IPS DF 6.9 (cell line): Measurements from ENCODE around the gene DRP2.
"Not testable (repeated sequence)": the region's sequence is repeated elsewhere in the genome, so short reads cannot be mapped to it uniquely, and the experiment has no call there.

Experiments
- DNase-seq: peaks from one replicate; pipeline ENCODE4 v3.0.0-alpha.2; 2013; ENCODE audit warnings: low read depth, low spot score
- H3K27ac ChIP-seq: one replicate; pipeline ENCODE4 v1.5.1; 2013; ENCODE audit warnings: low read length, control low read depth
- H3K27me3 ChIP-seq: 2 replicates; pipeline ENCODE4 v1.6.1; 2013; ENCODE audit warnings: mild to moderate bottlenecking, low read length; ENCODE audit not compliant: control insufficient read depth, insufficient read depth
- H3K36me3 ChIP-seq: 2 replicates; pipeline ENCODE4 v1.6.1; 2013; ENCODE audit warnings: low read length; ENCODE audit not compliant: control insufficient read depth, insufficient read depth
- H3K4me1 ChIP-seq: 2 replicates; pipeline ENCODE4 v1.6.1; 2013; ENCODE audit warnings: low read length; ENCODE audit not compliant: control insufficient read depth, insufficient read depth
- H3K4me3 ChIP-seq: 2 replicates; pipeline ENCODE4 v1.5.1; 2013; ENCODE audit warnings: mild to moderate bottlenecking, low read length
- H3K9me3 ChIP-seq: 2 replicates; pipeline ENCODE4 v1.6.1; 2013; ENCODE audit warnings: low read length, inconsistent platforms; ENCODE audit not compliant: control insufficient read depth, insufficient read depth
- WGBS: extraction: QIAGEN DNeasy Blood & Tissue Kit; methylation state at CpG from one replicate; pipeline ENCODE4 v1.1.7; 2013; ENCODE audit warnings: mixed read lengths, missing lambda C conversion rate; ENCODE audit not compliant: insufficient read length, insufficient coverage; 5-methylcytosine and 5-hydroxymethylcytosine counted together

DRP2 gene

DNA sequence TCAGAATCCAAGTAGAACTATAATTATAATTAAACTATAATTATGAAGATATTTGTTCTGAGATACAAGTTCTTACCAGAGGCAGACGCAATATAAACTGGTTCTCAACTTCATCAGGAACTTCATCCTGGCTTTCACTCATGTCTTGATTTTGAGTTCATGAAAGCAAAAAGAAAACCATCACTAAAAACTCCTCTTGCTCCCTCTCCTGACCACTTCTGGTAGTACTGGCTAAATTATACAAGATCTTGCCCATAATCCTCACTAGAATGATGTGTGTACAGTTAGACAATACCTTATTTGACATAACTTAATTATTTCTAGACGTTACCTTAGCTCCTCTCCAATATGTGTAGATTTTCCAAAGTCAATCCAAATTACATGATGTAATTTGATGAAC is 67.8 kb downstream of the DRP2 start:
- Histone ChIP-seq H3K27ac (no peak overlapping the region), H3K4me3 (no peak overlapping the region), H3K9me3 (no peaks in the 10 kb centered on the region), H3K4me1 (no peaks in the 10 kb centered on the region), H3K27me3 (peaks cover 2% of the 10 kb centered on the region; the same call in 1 of the 2 replicates), H3K36me3 (no peaks in the 10 kb centered on the region)
- peak; percentile 5 for DNase-seq
- WGBS, result no CpG with 5 or more reads among the region's 2 CpGs

DNA sequence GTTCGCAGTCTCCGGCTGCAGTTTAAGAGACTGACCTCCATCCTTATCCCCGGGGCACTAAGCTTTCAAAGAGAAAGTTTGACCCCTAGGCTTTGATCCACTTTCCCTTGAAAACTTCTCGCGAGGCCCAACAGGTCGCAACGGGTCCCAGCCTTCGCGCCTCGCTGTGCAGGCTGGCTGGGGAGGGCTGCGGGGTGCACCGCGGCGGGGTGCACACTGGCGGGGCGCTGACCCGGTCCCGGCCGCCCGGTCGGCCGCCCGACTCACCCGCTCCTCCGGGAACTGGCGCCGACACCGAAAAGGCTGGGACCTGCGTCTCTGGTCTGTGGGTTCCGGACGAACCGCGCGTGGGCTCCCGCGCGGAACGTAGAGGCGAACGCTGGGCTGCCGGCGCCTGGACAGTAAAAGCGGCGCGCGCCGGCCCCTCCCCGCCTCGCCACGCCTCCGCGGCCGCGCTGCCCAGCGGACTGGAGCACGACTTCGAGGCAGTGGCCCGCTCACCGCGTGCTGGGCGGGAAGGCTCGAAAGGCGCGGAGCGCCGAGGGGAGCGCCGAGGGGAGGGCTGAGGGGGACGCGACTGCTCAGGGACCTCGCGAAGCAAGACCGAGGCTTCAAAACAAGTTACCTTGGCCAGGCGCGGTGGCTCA is 71.5 kb downstream of the DRP2 start, which contains the start of gene TAF7L:
TAF7L (minus strand) TSS at position 378 of the 647 bp plus-strand sequence. CDS start 3,791 bp downstream, outside the sequence.
- H3K36me3 ChIP-seq, result no peaks in the 10 kb centered on the region
- H3K27me3 ChIP-seq, result peaks cover 2% of the 10 kb centered on the region; the same call in 1 of the 2 replicates
- H3K4me3 ChIP-seq, result peak within 1 kb of the TSS; percentile 14; the same call in 1 of the 2 replicates
- no peaks in the 10 kb centered on the region for H3K4me1 ChIP-seq
- no peak within 1 kb of the TSS for H3K27ac ChIP-seq
- DNase-seq, result no peak
- WGBS, result no CpG with 5 or more reads among the region's 75 CpGs
- no peaks in the 10 kb centered on the region for H3K9me3 ChIP-seq

DNA sequence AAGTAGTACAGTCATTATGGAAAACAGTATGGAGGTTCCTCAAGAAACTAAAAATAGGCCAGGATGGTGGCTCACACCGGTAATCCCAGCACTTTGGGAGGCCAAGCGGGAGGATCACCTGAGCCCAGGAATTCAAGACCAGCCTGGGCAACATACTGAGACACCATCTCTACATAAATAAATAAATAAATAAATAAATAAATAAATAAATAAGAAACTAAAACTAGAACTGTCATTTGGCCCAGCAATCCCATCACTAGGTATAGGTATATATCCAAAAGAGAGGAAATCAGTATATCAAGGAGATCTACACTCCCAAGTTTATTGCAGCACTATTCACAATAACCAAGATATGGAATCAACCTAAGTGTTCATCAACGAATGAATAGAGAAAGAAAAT is 76.0 kb downstream of the DRP2 start:
- H3K27ac ChIP-seq, H3K4me1 ChIP-seq, DNase-seq, H3K9me3 ChIP-seq, H3K27me3 ChIP-seq, H3K4me3 ChIP-seq, H3K36me3 ChIP-seq: not testable (repeated sequence)
- WGBS, result no CpG with 5 or more reads among the region's 3 CpGs

DNA sequence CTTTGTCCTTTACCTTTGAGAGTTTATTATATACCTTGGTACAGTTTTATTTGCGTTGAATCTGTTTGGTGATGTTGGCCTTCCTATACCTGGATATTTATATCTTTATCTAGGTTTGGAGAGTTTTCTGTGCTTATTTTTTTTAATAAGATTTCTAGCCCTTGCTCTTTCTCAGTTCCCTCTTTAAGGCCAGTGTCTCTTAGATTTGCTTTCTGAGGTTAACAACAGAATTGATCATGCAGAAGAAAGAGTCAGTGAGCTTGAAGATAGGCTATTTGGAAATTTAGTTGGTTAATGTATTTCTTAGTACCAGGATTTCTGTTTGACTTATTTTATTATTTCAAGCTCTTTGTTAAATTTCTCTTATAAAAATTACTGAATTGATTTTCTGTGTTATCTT is 84.2 kb downstream of the DRP2 start:
- no peaks in the 10 kb centered on the region for H3K27me3 ChIP-seq
- H3K36me3 ChIP-seq, result no peaks in the 10 kb centered on the region
- H3K4me1 ChIP-seq, result no peaks in the 10 kb centered on the region
- no peaks in the 10 kb centered on the region for H3K9me3 ChIP-seq
- no peak overlapping the region for H3K4me3 ChIP-seq
- DNase-seq, result no peak
- whole genome bisulfite sequencing, result no CpG with 5 or more reads among the region's 1 CpG
- H3K27ac ChIP-seq, result no peak overlapping the region
